ENCODE data around the gene ZFC3H1.

- TF ChIP-seq CTCF (IDR thresholded peaks at IDR 0.05; ENCODE audit: insufficient read depth, low read length, poor library complexity, severe bottlenecking) (no peak), EZH2phosphoT487 (conservative IDR thresholded peaks at IDR 0.05; ENCODE audit: low read length) (no peak)
These were observed 41.7 kb downstream of the ZFC3H1 start for GRCh38 chr12:71621938-71622337.
